K562 (cell line): Measurements from ENCODE around the gene TMEM129. TPM values are rescaled to one million over a fixed set of nuclear protein-coding genes. Genes with fewer than 3 reads are reported as not detected.

Source experiments
- ATAC-seq: fragments of 200-7000 bp; cut with Tn5 transposase; 3 replicates; pipeline ENCODE4 v1.9.1; 2020; ENCODE audit warnings: moderate library complexity
- BruUV-seq: library from RNA; stranded (reverse); fragments of 400-500 nt; replicated peaks from 2 replicates; lab custom pipeline; 2021; lab: Mats Ljungman, UMichigan
- CTCF ChIA-PET: fragments of 300-600 bp; formaldehyde crosslinking; extraction: SDS; loops from one replicate; lab custom pipeline; 2021; ENCODE audit warnings: low intra/inter-chr PET ratio; lab: Yijun Ruan, JAX
- POLR2A ChIA-PET: fragments of 300-600, 350-650 bp; sonication (Branson Sonifier 250); formaldehyde crosslinking; extraction: SDS; loops from one replicate; lab custom pipeline; 2021; ENCODE audit warnings: antibody characterized with exemption, inconsistent platforms; lab: Yijun Ruan, JAX
- DNase-seq, 4 experiments: peaks; one replicate each; pipeline versions ENCODE4 v3.0.0 to v3.0.0-alpha.2; 2011 to 2018; ENCODE audit warnings: low spot score in 3 of 4, mixed read lengths in 3 of 4; ENCODE audit errors: extremely low read depth in 1 of 4
- FAIRE-seq: peaks from 2 replicates; lab custom pipeline; 2011; peaks lifted over from hg19 to GRCh38; lab: Jason Lieb, UNC
- H2AFZ ChIP-seq: 2 replicates; pipeline ENCODE4 v1.6.0; 2011; ENCODE audit warnings: low read depth, low read length, control low read depth, inconsistent platforms
- H3K27ac ChIP-seq: fragments of 200-600 bp; 3 replicates; pipeline ENCODE4 v1.8.0; 2011; ENCODE audit warnings: low read depth, mild to moderate bottlenecking, control low read depth, inconsistent platforms, low read length, moderate library complexity, mixed read lengths; ENCODE audit errors: extremely low read depth
- H3K27me3 ChIP-seq, 2 experiments: fragments of 300-600 bp in 1 of 2; 2 replicates in 1 of 2; 3 replicates in 1 of 2; pipeline versions ENCODE4 v1.6.0 to v1.8.0; 2011; ENCODE audit warnings: inconsistent platforms in 2 of 2, low read length in 2 of 2, mild to moderate bottlenecking in 1 of 2, mixed read lengths in 1 of 2, moderate library complexity in 1 of 2; ENCODE audit not compliant: control insufficient read depth in 2 of 2, insufficient read depth in 2 of 2
- H3K36me3 ChIP-seq: fragments of 300-600 bp; 3 replicates; pipeline ENCODE4 v1.8.0; 2011; ENCODE audit warnings: mild to moderate bottlenecking, low read length, inconsistent platforms; ENCODE audit not compliant: control insufficient read depth, insufficient read depth
- H3K4me1 ChIP-seq, 2 experiments: fragments of 200-600 bp in 1 of 2; replicated peaks in 1 of 2; 2 replicates in 1 of 2; 3 replicates in 1 of 2; pipeline versions ENCODE4 v1.5.1 to v1.8.0; 2011; ENCODE audit warnings: inconsistent platforms in 2 of 2, low read length in 2 of 2, mild to moderate bottlenecking in 1 of 2, mixed read lengths in 1 of 2, moderate library complexity in 1 of 2; ENCODE audit not compliant: control insufficient read depth in 2 of 2, insufficient read depth in 2 of 2
- H3K4me2 ChIP-seq: 2 replicates; pipeline ENCODE4 v1.6.1; 2011; ENCODE audit warnings: low read length, control low read depth, inconsistent platforms, mixed read lengths; ENCODE audit not compliant: insufficient read depth
- H3K4me3 ChIP-seq: fragments of 200-600 bp; sonication (generic), shearing (Covaris generic); 2 replicates; pipeline ENCODE4 v1.5.1; 2016; ENCODE audit warnings: control low read depth, inconsistent platforms
- H3K79me2 ChIP-seq: fragments of 200-600 bp; 3 replicates; pipeline ENCODE4 v1.8.0; 2011; ENCODE audit warnings: low read length, inconsistent platforms; ENCODE audit not compliant: control insufficient read depth, insufficient read depth
- H3K9ac ChIP-seq, 2 experiments: 2 replicates each; pipeline versions ENCODE4 v1.6.0 to v1.6.1; 2011; ENCODE audit warnings: low read depth in 2 of 2, low read length in 2 of 2, control low read depth in 1 of 2, inconsistent platforms in 1 of 2, mild to moderate bottlenecking in 1 of 2, mixed read lengths in 1 of 2; ENCODE audit not compliant: insufficient read depth in 1 of 2
- H3K9me1 ChIP-seq: one replicate; pipeline ENCODE4 v1.6.0; 2011; ENCODE audit warnings: inconsistent platforms, mild to moderate bottlenecking, low read length, moderate library complexity; ENCODE audit not compliant: control insufficient read depth, insufficient read depth
- H3K9me3 ChIP-seq: replicated peaks from 2 replicates; pipeline ENCODE4 v1.5.1; 2011; ENCODE audit warnings: low read depth, low read length, inconsistent platforms; ENCODE audit not compliant: control insufficient read depth, insufficient read depth
- H4K20me1 ChIP-seq: replicated peaks from 2 replicates; pipeline ENCODE4 v1.6.1; 2011; ENCODE audit warnings: low read length, inconsistent platforms, mixed read lengths; ENCODE audit not compliant: control insufficient read depth, insufficient read depth
- FIP1L1 ChIP-seq: fragments of 200-400 bp; formaldehyde crosslinking; IDR thresholded peaks from 2 replicates; pipeline ENCODE4 v1.6.1; 2018; ENCODE audit warnings: mild to moderate bottlenecking, low read depth, low read length; ENCODE audit not compliant: poor library complexity, severe bottlenecking
- KDM4B ChIP-seq, 2 experiments: fragments of 450-650 bp in 1 of 2; sonication (generic) in 1 of 2; IDR thresholded peaks; 2 replicates each; pipeline ENCODE4 v1.6.1; 2016 to 2017; ENCODE audit warnings: borderline replicate concordance in 2 of 2, antibody characterized with exemption in 1 of 2, low read depth in 1 of 2, mild to moderate bottlenecking in 1 of 2
- TAL1 ChIP-seq: fragments of 450-650 bp; IDR thresholded peaks from 2 replicates; pipeline ENCODE4 v1.6.1; 2016; ENCODE audit warnings: mild to moderate bottlenecking
- ZBTB33 ChIP-seq: sonication (generic); formaldehyde crosslinking; IDR thresholded peaks from 2 replicates; pipeline ENCODE4 v1.8.1; 2023; ENCODE audit warnings: mild to moderate bottlenecking, missing genetic modification reagents
- ZNF586 ChIP-seq: fragments of 450-650 bp; formaldehyde crosslinking; conservative IDR thresholded peaks from 2 replicates; pipeline ENCODE4 v1.4.0; 2020; ENCODE audit warnings: mild to moderate bottlenecking, moderate library complexity
- WGBS: fragments of 100-300 bp; shearing (Covaris generic); methylation state at CpG from one replicate; pipeline ENCODE4 v1.1.6; 2016; ENCODE audit warnings: low coverage, mixed read lengths; ENCODE audit not compliant: insufficient coverage; ENCODE audit errors: missing lambda C conversion rate; 5-methylcytosine and 5-hydroxymethylcytosine counted together
- in situ Hi-C: fragments of 300-500 bp; cut with MboI; formaldehyde crosslinking; loops from 4 replicates; pipeline ENCODE4 v1.15.0; 2018; ENCODE audit warnings: inconsistent platforms, mixed read lengths
- intact Hi-C: fragments of 100-400 bp; cut with micrococcal nuclease; formaldehyde crosslinking; loops from 2 replicates; pipeline ENCODE4 v1.14.2; 2022
- polyA plus RNA-seq, 8 experiments: library from polyadenylated mRNA; depleted of rRNA in 4 of 8; stranded (reverse) in 5 of 8; unstranded in 3 of 8; fragments of >200 nt; fragmentation: Nextera tagmentation in 2 of 8; fragmentation: Illumina TruSeq in 1 of 8; extraction: Ambion mirVana in 2 of 8; extraction: Trizol in 1 of 8; gene quantifications; 2 replicates each; pipeline versions ENCODE4 v1.2.1 to v1.2.3, GENCODE V29; 2011 to 2014; ENCODE audit warnings: inconsistent platforms in 1 of 8, missing spikeins in 1 of 8
- total RNA-seq, 7 experiments: library from RNA; depleted of rRNA in 6 of 7; stranded (reverse); fragments of >200 nt in 6 of 7; fragmentation: Illumina TruSeq in 2 of 7; extraction: Trizol in 2 of 7; gene quantifications; 2 replicates each; pipeline versions ENCODE4 v1.2.1 to v1.2.3, GENCODE V29; 2011 to 2021; ENCODE audit warnings: low replicate concordance in 1 of 7
- TF ChIP-seq, protein P1 (sequence below): fragments of 250-450 bp; sonication (Bioruptor Pico); IDR thresholded peaks from 2 replicates; pipeline ENCODE4 v1.8.0; 2022; ENCODE audit warnings: inconsistent platforms

The TMEM129 gene
- total and polyA plus RNA-seq, 9 of the 15 experiments (the other 6 are each of a cell fraction or from before 2014, with no cell fraction given) = 0.34 to 47.2 (median 18.8) TPM

- in situ Hi-C loops = no loop called here
- H3K79me2 ChIP-seq = no peaks in the 10 kb centered on the region
Measured at GRCh38 chr4:1751155-1751918, 30.2 kb upstream of the TMEM129 start.

More at GRCh38 chr4:1751155-1751918, 30.2 kb upstream of the TMEM129 start:
- Histone ChIP-seq H4K20me1 (no peaks in the 10 kb centered on the region), H3K4me3 (no peak overlapping the region), H3K27me3 (no peaks in the 10 kb centered on the region), H3K36me3 (no peaks in the 10 kb centered on the region), H3K4me1 (peaks cover 23 to 94% of the 10 kb centered on the region in 2 experiments), H3K4me2 (no peak overlapping the region), H2AFZ (no peak overlapping the region; the same call in 1 of the 2 replicates), H3K9ac (peak overlapping the region in 1 of 2 experiments; percentile 78; a peak in 2 of 4 replicates), H3K9me1 (peaks cover 5% of the 10 kb centered on the region), H3K9me3 (no peaks in the 10 kb centered on the region), H3K27ac (no peak overlapping the region)
- BruUV-seq = no TSS peak
- DNase-seq (no peak), FAIRE-seq (no peak), ATAC-seq (no peak)
- CTCF ChIA-PET = no interaction called here
- intact Hi-C loops = no loop called here
- TF ChIP-seq KDM4B (IDR thresholded peaks at IDR 0.05; ENCODE audit: borderline replicate concordance in 2 of 2, low read depth in 1 of 2) = no peak
- peak; percentile 47; the same call in 1 of the 2 replicates for TF ChIP-seq ZBTB33 (CRISPR knock-in tag)
- TF ChIP-seq ZNF586 (CRISPR knock-in tag) = no peak
- TF ChIP-seq FIP1L1 = no peak
- no peak for TF ChIP-seq TAL1
- TF ChIP-seq, protein P1, sequence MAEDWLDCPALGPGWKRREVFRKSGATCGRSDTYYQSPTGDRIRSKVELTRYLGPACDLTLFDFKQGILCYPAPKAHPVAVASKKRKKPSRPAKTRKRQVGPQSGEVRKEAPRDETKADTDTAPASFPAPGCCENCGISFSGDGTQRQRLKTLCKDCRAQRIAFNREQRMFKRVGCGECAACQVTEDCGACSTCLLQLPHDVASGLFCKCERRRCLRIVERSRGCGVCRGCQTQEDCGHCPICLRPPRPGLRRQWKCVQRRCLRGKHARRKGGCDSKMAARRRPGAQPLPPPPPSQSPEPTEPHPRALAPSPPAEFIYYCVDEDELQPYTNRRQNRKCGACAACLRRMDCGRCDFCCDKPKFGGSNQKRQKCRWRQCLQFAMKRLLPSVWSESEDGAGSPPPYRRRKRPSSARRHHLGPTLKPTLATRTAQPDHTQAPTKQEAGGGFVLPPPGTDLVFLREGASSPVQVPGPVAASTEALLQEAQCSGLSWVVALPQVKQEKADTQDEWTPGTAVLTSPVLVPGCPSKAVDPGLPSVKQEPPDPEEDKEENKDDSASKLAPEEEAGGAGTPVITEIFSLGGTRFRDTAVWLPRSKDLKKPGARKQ (CRISPR knock-in tag) = no peak
- POLR2A ChIA-PET = interaction anchor here (0.9 to 2.0 kb wide), 3 partner anchors 23 to 57 kb away, joined by 3 to 5 read pairs (median 3); no protein-coding TSS in a partner anchor
- 63% methylated on average over 18 of the region's 31 CpGs for WGBS
